ENCODE results near the gene LTBP3. TPM values are rescaled to one million over a fixed set of nuclear protein-coding genes. Genes with fewer than 3 reads are reported as not detected.

The LTBP3 gene
- total and polyA plus RNA-seq, 9 of the 15 experiments (the other 6 are each of a cell fraction or from before 2014, with no cell fraction given) = 0.06 to 20.5 (median 4.8) TPM

GRCh38 chr11:65502555-65503367 lies 55.4 kb downstream of the LTBP3 start (continued):
- TF ChIP-seq E4F1 (CRISPR knock-in tag; IDR thresholded peaks at IDR 0.05; ENCODE audit: borderline replicate concordance) (peak; percentile 64; the same call in 1 of the 2 replicates), ZBTB8A (IDR thresholded peaks at IDR 0.05; ENCODE audit: partially characterized antibody) (peak; percentile 20), ZNF655 (CRISPR knock-in tag; IDR thresholded peaks at IDR 0.05) (peak; percentile 22; the same call in 1 of the 2 replicates), LCOR (CRISPR knock-in tag; IDR thresholded peaks at IDR 0.05) (peak; percentile 28; the same call in 1 of the 2 replicates), RFX7 (CRISPR knock-in tag; IDR thresholded peaks at IDR 0.05) (peak; percentile 94), JUNB (CRISPR knock-in tag; conservative IDR thresholded peaks at IDR 0.05) (no peak), ZFP91 (CRISPR knock-in tag; IDR thresholded peaks at IDR 0.05) (peak; percentile 74; the same call in 1 of the 2 replicates), NR2F6 (CRISPR knock-in tag; IDR thresholded peaks at IDR 0.05) (0 out of 2 replicates have a peak, but pooled peaks have one; percentile 42), HMGXB4 (CRISPR knock-in tag; IDR thresholded peaks at IDR 0.05) (peak; percentile 69; the same call in 1 of the 2 replicates), MAFF (IDR thresholded peaks at IDR 0.05; ENCODE audit: low read length) (peak; percentile 20; the same call in 1 of the 2 replicates), ZNF280B (CRISPR knock-in tag; IDR thresholded peaks at IDR 0.05) (no peak), PHTF2 (CRISPR knock-in tag; IDR thresholded peaks at IDR 0.05) (peak; percentile 85), ZNF253 (CRISPR knock-in tag; conservative IDR thresholded peaks at IDR 0.05) (peak; percentile 94), ZSCAN29 (IDR thresholded peaks at IDR 0.05) (0 out of 2 replicates have a peak, but pooled peaks have one; percentile 20), POLR2H (tag; IDR thresholded peaks at IDR 0.05; ENCODE audit: low read depth) (peak; percentile 75), NCOA6 (IDR thresholded peaks at IDR 0.05) (no peak), POLR2G (IDR thresholded peaks at IDR 0.05; ENCODE audit: low read depth, low read length) (peak; percentile 45; the same call in 1 of the 2 replicates), KLF6 (CRISPR knock-in tag; IDR thresholded peaks at IDR 0.05; ENCODE audit: borderline replicate concordance) (no peak), KLF13 (tag; IDR thresholded peaks at IDR 0.05; ENCODE audit: borderline replicate concordance, low read depth) (no peak)
